ENCODE measurements around the gene SCGB1C1. TPM values are rescaled to one million over a fixed set of nuclear protein-coding genes. Genes with fewer than 3 reads are reported as not detected.

SCGB1C1 gene
- total RNA-seq, 1 experiment from 2014 or later = not detected

DNA sequence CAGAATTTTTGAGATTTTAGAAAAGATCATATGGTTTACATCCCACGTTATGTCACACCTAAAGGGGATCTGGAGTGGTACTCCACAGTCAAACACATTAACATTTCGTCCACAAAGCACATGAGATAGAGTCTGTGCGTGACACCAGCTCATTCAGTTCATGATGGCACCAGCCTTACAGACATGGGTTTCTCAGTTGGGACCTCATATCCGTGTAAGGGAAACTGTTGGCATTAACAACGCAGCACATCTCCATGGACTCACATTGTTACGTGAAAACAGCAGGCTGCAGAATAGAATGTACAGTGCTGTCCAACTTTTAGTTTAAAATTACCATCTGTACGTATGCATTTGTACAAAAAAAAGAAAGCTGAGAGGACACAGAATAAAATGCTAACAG, 28.7 kb downstream of the SCGB1C1 start:
- Histone ChIP-seq H3K36me3 (ENCODE audit: control insufficient read depth in 1 of 2, insufficient read depth in 2 of 2, low read length in 2 of 2) (no peaks in the 10 kb centered on the region), H3K4me2 (ENCODE audit: low read length) (no peak overlapping the region), H3K4me1 (ENCODE audit: control insufficient read depth in 1 of 2, insufficient read depth in 2 of 2, low read length in 2 of 2) (peaks cover 0 to 8% of the 10 kb centered on the region in 2 experiments; a peak in 2 of 4 replicates), H3K27me3 (ENCODE audit: insufficient read depth, low read length) (no peaks in the 10 kb centered on the region), H3K79me2 (ENCODE audit: insufficient read depth, low read length) (no peaks in the 10 kb centered on the region), H4K20me1 (ENCODE audit: insufficient read depth) (no peaks in the 10 kb centered on the region), H3K9me2 (ENCODE audit: insufficient read depth) (no peaks in the 10 kb centered on the region), H3K9ac (ENCODE audit: low read length) (no peak overlapping the region), H3K4me3 (replicated peaks in 1 of 2; ENCODE audit: low read depth in 1 of 2, low read length in 2 of 2) (no peak overlapping the region), H3K27ac (ENCODE audit: low read depth, low read length) (no peak overlapping the region), H3K9me3 (ENCODE audit: control insufficient read depth in 1 of 2, insufficient read depth in 1 of 2, low read depth in 1 of 2, low read length in 2 of 2) (no peaks in the 10 kb centered on the region), H2AFZ (ENCODE audit: low read depth, low read length, poor library complexity, severe bottlenecking) (no peak overlapping the region)
- intact Hi-C loops (cut with micrococcal nuclease) = no loop called here
- no TSS peak for BruUV-seq (replicated peaks)
- POLR2A ChIA-PET = no interaction called here
- ATAC-seq (no peak), DNase-seq (ENCODE audit: low read depth, low spot score) (no peak)
- CTCF ChIA-PET = no interaction called here
- TF ChIP-seq, protein P1, sequence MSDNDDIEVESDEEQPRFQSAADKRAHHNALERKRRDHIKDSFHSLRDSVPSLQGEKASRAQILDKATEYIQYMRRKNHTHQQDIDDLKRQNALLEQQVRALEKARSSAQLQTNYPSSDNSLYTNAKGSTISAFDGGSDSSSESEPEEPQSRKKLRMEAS (IDR thresholded peaks at IDR 0.05) = no peak
- TF ChIP-seq, protein P2, sequence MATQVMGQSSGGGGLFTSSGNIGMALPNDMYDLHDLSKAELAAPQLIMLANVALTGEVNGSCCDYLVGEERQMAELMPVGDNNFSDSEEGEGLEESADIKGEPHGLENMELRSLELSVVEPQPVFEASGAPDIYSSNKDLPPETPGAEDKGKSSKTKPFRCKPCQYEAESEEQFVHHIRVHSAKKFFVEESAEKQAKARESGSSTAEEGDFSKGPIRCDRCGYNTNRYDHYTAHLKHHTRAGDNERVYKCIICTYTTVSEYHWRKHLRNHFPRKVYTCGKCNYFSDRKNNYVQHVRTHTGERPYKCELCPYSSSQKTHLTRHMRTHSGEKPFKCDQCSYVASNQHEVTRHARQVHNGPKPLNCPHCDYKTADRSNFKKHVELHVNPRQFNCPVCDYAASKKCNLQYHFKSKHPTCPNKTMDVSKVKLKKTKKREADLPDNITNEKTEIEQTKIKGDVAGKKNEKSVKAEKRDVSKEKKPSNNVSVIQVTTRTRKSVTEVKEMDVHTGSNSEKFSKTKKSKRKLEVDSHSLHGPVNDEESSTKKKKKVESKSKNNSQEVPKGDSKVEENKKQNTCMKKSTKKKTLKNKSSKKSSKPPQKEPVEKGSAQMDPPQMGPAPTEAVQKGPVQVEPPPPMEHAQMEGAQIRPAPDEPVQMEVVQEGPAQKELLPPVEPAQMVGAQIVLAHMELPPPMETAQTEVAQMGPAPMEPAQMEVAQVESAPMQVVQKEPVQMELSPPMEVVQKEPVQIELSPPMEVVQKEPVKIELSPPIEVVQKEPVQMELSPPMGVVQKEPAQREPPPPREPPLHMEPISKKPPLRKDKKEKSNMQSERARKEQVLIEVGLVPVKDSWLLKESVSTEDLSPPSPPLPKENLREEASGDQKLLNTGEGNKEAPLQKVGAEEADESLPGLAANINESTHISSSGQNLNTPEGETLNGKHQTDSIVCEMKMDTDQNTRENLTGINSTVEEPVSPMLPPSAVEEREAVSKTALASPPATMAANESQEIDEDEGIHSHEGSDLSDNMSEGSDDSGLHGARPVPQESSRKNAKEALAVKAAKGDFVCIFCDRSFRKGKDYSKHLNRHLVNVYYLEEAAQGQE (IDR thresholded peaks at IDR 0.05; ENCODE audit: low read depth) = no peak
- TF ChIP-seq EZH2 (IDR thresholded peaks at IDR 0.05) = no peak
- no peak for TF ChIP-seq RAD21 (IDR thresholded peaks at IDR 0.05; ENCODE audit: low read depth)
- TF ChIP-seq JUND (IDR thresholded peaks at IDR 0.05) = no peak
- TF ChIP-seq SP1 (IDR thresholded peaks at IDR 0.05; ENCODE audit: low read depth) = no peak
- TF ChIP-seq YY1 (IDR thresholded peaks at IDR 0.05; ENCODE audit: extremely low read depth, insufficient replicate concordance, low read depth, low read length) = no peak
- no peak for TF ChIP-seq FOSL1 (IDR thresholded peaks at IDR 0.05; ENCODE audit: low read depth)
- no peak for TF ChIP-seq CEBPB (IDR thresholded peaks at IDR 0.05; ENCODE audit: low read depth)
- TF ChIP-seq, protein P3, sequence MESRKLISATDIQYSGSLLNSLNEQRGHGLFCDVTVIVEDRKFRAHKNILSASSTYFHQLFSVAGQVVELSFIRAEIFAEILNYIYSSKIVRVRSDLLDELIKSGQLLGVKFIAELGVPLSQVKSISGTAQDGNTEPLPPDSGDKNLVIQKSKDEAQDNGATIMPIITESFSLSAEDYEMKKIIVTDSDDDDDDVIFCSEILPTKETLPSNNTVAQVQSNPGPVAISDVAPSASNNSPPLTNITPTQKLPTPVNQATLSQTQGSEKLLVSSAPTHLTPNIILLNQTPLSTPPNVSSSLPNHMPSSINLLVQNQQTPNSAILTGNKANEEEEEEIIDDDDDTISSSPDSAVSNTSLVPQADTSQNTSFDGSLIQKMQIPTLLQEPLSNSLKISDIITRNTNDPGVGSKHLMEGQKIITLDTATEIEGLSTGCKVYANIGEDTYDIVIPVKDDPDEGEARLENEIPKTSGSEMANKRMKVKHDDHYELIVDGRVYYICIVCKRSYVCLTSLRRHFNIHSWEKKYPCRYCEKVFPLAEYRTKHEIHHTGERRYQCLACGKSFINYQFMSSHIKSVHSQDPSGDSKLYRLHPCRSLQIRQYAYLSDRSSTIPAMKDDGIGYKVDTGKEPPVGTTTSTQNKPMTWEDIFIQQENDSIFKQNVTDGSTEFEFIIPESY (IDR thresholded peaks at IDR 0.05; ENCODE audit: extremely low read depth, insufficient replicate concordance, low read length) = no peak
- no peak for TF ChIP-seq CBX3 (IDR thresholded peaks at IDR 0.05; ENCODE audit: low read depth)
- TF ChIP-seq POLR2AphosphoS5 (IDR thresholded peaks at IDR 0.05; ENCODE audit: low read depth, low read length) = no peak
- RAD21 ChIA-PET (ENCODE audit: low non-redundant PET in 1 of 2, low total read pairs in 2 of 2, uncharacterized antibody in 2 of 2, unreplicated experiment in 2 of 2) = no interaction called here
